A673 (cell line): ENCODE data around the gene NKX6-1. TPM values are rescaled to one million over a fixed set of nuclear protein-coding genes. Genes with fewer than 3 reads are reported as not detected.
A peak's percentile ranks its signal among the peaks of the same experiment; 100 is the strongest.

ENCODE experiments used
- BruUV-seq: library from RNA; stranded (reverse); fragments of 400-500 nt; replicated peaks from 2 replicates; lab custom pipeline; 2021; lab: Mats Ljungman, UMichigan
- CTCF ChIA-PET: fragments of 300-600 bp; sonication (Branson Sonifier 250); formaldehyde crosslinking; loops from one replicate; lab custom pipeline; 2022; ENCODE audit warnings: antibody characterized with exemption; lab: Charles Lee
- POLR2A ChIA-PET: fragments of 300-600 bp; sonication (Branson Sonifier 250); formaldehyde crosslinking; loops from one replicate; lab custom pipeline; 2022; ENCODE audit warnings: antibody characterized with exemption; ENCODE audit not compliant: low non-redundant PET; lab: Charles Lee
- DNase-seq: peaks from one replicate; pipeline ENCODE4 v3.0.0-alpha.2; 2015; ENCODE audit warnings: low spot score
- H3K27ac ChIP-seq: fragments of 200-600 bp; sonication (generic); 2 replicates; pipeline ENCODE4 v1.5.1; 2016; ENCODE audit warnings: mixed run types, low read depth, mild to moderate bottlenecking, mixed read lengths, antibody characterized with exemption, low read length; ENCODE audit not compliant: poor library complexity, severe bottlenecking
- H3K27me3 ChIP-seq: fragments of 200-600 bp; sonication (generic); replicated peaks from 2 replicates; pipeline ENCODE4 v1.6.1; 2017; ENCODE audit warnings: mixed run types, low read depth, mild to moderate bottlenecking, mixed read lengths, antibody characterized with exemption, low read length; ENCODE audit not compliant: insufficient read depth, poor library complexity
- H3K36me3 ChIP-seq: fragments of 200-600 bp; sonication (generic); 2 replicates; pipeline ENCODE4 v1.6.1; 2016; ENCODE audit warnings: mixed run types, mild to moderate bottlenecking, mixed read lengths, antibody characterized with exemption, low read length; ENCODE audit not compliant: insufficient read depth, poor library complexity, severe bottlenecking
- H3K4me1 ChIP-seq: fragments of 200-600 bp; sonication (generic); 2 replicates; pipeline ENCODE4 v1.6.1; 2017; ENCODE audit warnings: mixed run types, mild to moderate bottlenecking, mixed read lengths, antibody characterized with exemption, low read length; ENCODE audit not compliant: insufficient read depth, poor library complexity, severe bottlenecking
- H3K4me3 ChIP-seq: fragments of 200-600 bp; sonication (generic); 2 replicates; pipeline ENCODE4 v1.5.1; 2016; ENCODE audit warnings: low read depth, mixed run types, mild to moderate bottlenecking, mixed read lengths, low read length; ENCODE audit not compliant: poor library complexity, severe bottlenecking
- H3K9me3 ChIP-seq: fragments of 200-600 bp; sonication (generic); 2 replicates; pipeline ENCODE4 v1.6.1; 2016; ENCODE audit warnings: mixed run types, low read depth, mild to moderate bottlenecking, mixed read lengths, antibody characterized with exemption, low read length; ENCODE audit not compliant: poor library complexity, severe bottlenecking
- CTCF ChIP-seq: fragments of 300-800, 200-600 bp; sonication (generic); conservative IDR thresholded peaks from 2 replicates; pipeline ENCODE4 v1.5.1; 2017; ENCODE audit warnings: low read depth, mild to moderate bottlenecking, antibody characterized with exemption, low read length, moderate library complexity, mixed read lengths
- EZH2 ChIP-seq: fragments of 200-600 bp; sonication (generic); IDR thresholded peaks from 2 replicates; pipeline ENCODE4 v1.6.1; 2017; ENCODE audit warnings: borderline replicate concordance, low read depth, mild to moderate bottlenecking, mixed read lengths, antibody characterized with exemption, low read length; ENCODE audit not compliant: poor library complexity, severe bottlenecking
- intact Hi-C: fragments of 100-400 bp; cut with micrococcal nuclease; formaldehyde crosslinking; loops from one replicate; pipeline ENCODE4 v1.10.0; 2022; ENCODE audit not compliant: unreplicated experiment
- total RNA-seq: library from RNA; stranded (reverse); gene quantifications from 2 replicates; pipeline ENCODE4 v1.2.3, GENCODE V29; 2021

The NKX6-1 gene
- total RNA-seq, 1 experiment from 2014 or later = 8.8 TPM

GRCh38 chr4:84498203-84498934 is 723 bp downstream of the NKX6-1 start:
- TF ChIP-seq EZH2 (no peak), CTCF (no peak)
- BruUV-seq = TSS peak; percentile 68
- ChIA-PET POLR2A (no interaction called here), CTCF (no interaction called here)
- H3K27me3 ChIP-seq = no peaks in the 10 kb centered on the region
- H3K27ac ChIP-seq = peak overlapping the region; percentile 67
- H3K4me3 ChIP-seq = peak overlapping the region; percentile 70
- intact Hi-C loops = no loop called here
- H3K36me3 ChIP-seq = peaks cover 14% of the 10 kb centered on the region
- DNase-seq = peak; percentile 50
- H3K9me3 ChIP-seq = no peaks in the 10 kb centered on the region
- H3K4me1 ChIP-seq = no peaks in the 10 kb centered on the region

- H3K4me1 ChIP-seq = no peaks in the 10 kb centered on the region
- ChIA-PET POLR2A (no interaction called here), CTCF (no interaction called here)
- no peaks in the 10 kb centered on the region for H3K27me3 ChIP-seq
- TF ChIP-seq CTCF (no peak), EZH2 (no peak)
- peak overlapping the region; percentile 42 for H3K27ac ChIP-seq
- DNase-seq = no peak
- peak overlapping the region; percentile 70 for H3K4me3 ChIP-seq
- H3K36me3 ChIP-seq = peaks cover 14% of the 10 kb centered on the region
- no peaks in the 10 kb centered on the region for H3K9me3 ChIP-seq
- intact Hi-C loops = no loop called here
- BruUV-seq = no TSS peak
Observed at GRCh38 chr4:84497504-84498202, 1.4 kb downstream of the NKX6-1 start.

- no TSS peak for BruUV-seq
- CTCF ChIA-PET = no interaction called here
- Histone ChIP-seq H3K9me3 (no peaks in the 10 kb centered on the region), H3K4me1 (no peaks in the 10 kb centered on the region), H3K27ac (peak overlapping the region; percentile 42), H3K4me3 (peak overlapping the region; percentile 70), H3K27me3 (no peaks in the 10 kb centered on the region), H3K36me3 (peaks cover 14% of the 10 kb centered on the region)
- intact Hi-C loops = no loop called here
- POLR2A ChIA-PET = no interaction called here
- TF ChIP-seq EZH2 (no peak), CTCF (no peak)
- DNase-seq = peak; percentile 7
Observed at GRCh38 chr4:84496706-84497503, 2.2 kb downstream of the NKX6-1 start.
